Body of pancreas (tissue), 4 donors: ENCODE data around the gene TAC3.

Experiments
- CTCF ChIP-seq, 7 experiments: fragments of 450-650 bp in 4 of 7; fragments of 200-600 bp in 3 of 7; sonication (generic) in 3 of 7; IDR thresholded peaks; one replicate each; pipeline ENCODE4 v1.5.1; 2016 to 2019; ENCODE audit warnings: antibody characterized with exemption in 7 of 7
- POLR2A ChIP-seq, 3 donors: fragments of 450-650 bp; IDR thresholded peaks; one replicate each; pipeline ENCODE4 v1.6.1; 2016; ENCODE audit warnings: antibody characterized with exemption in 3 of 3, mild to moderate bottlenecking in 2 of 3

- TF ChIP-seq CTCF (IDR thresholded peaks at IDR 0.05) (no peak), POLR2A (IDR thresholded peaks at IDR 0.05) (no peak)
Measured at GRCh38 chr12:57018906-57019305, 2.6 kb upstream of the TAC3 start.
